Heart left ventricle (tissue), 13 donors: Measurements from ENCODE around the gene ANKRD40.

ENCODE experiments used
- POLR2A ChIP-seq, 2 donors: fragments of 450-650 bp; IDR thresholded peaks; one replicate each; pipeline ENCODE4 v1.6.1; 2017; ENCODE audit warnings: antibody characterized with exemption in 2 of 2, mild to moderate bottlenecking in 2 of 2, moderate library complexity in 2 of 2
- TF ChIP-seq, protein P1 (sequence below), 12 donors: fragments of 200-600 bp; sonication (generic) in 4 of 12; IDR thresholded peaks; one replicate each; pipeline versions ENCODE4 v1.5.0 to v1.8.0; 2018 to 2022; ENCODE audit warnings: antibody characterized with exemption in 12 of 12, mild to moderate bottlenecking in 5 of 12
- donor health status: ischemic (EF 13 %, LVEDD 7.1; RV severe dilation, severe dysfunction).
- donor health status: DM: no; HTN: yes; CAD: no.
- donor health status: DM: no; HTN: no; CAD: no.
- donor health status: ischemic (EF 25% LVEDD 6.9; RV normal size, moderate dysfunction).
- donor health status: ischemic (EF 25% LVEDD 5.7; RV mildly dilated, moderate dysfunction).
- donor health status: ischemic (EF 35%, LVEDD 5.7; RV mildly dilated, moderate dysfunction).
- donor health status: nonischemic (EF 11% LVEDD 7.7; RV severe dilation, severe dysfunction).
- donor health status: DM: yes; HTN: yes; CAD: no.
- donor health status: PGD.
- donor health status: ischemic (EF 29% LVEDD 5.4; RV normal size, mild dysfunction).
- donor health status: nonischemic (EF 23%, LVEDD 6.1; RV moderate dilation, normal function).

DNA sequence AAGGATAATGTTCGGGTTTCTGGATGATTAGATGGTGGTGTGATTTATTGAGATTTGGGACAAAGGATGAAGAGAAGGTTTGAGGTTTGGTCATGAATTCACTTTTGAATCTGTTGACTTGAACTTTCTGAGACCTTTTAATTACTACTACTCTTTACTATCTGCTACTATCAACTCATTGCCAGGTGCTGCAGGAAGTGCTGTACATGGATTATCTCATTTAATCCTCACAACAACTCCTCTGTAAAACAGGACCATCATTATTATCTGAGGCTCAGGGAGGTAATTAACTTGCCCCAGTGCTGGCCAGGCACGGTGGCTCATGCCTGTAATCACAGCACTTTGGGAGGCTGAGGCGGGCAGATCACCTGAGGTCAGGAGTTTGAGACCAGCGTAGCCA is 2.9 kb upstream of the ANKRD40 start:
- no peak for TF ChIP-seq POLR2A (IDR thresholded peaks at IDR 0.05)
- TF ChIP-seq, protein P1, sequence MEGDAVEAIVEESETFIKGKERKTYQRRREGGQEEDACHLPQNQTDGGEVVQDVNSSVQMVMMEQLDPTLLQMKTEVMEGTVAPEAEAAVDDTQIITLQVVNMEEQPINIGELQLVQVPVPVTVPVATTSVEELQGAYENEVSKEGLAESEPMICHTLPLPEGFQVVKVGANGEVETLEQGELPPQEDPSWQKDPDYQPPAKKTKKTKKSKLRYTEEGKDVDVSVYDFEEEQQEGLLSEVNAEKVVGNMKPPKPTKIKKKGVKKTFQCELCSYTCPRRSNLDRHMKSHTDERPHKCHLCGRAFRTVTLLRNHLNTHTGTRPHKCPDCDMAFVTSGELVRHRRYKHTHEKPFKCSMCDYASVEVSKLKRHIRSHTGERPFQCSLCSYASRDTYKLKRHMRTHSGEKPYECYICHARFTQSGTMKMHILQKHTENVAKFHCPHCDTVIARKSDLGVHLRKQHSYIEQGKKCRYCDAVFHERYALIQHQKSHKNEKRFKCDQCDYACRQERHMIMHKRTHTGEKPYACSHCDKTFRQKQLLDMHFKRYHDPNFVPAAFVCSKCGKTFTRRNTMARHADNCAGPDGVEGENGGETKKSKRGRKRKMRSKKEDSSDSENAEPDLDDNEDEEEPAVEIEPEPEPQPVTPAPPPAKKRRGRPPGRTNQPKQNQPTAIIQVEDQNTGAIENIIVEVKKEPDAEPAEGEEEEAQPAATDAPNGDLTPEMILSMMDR (IDR thresholded peaks at IDR 0.05) = no peak
